SK-N-MC (cell line): ENCODE measurements around the gene HSPA4.

Experiments used
- EZH2 ChIP-seq: fragments of 200-600 bp; sonication (generic); IDR thresholded peaks from one replicate; pipeline ENCODE4 v1.6.1; 2017; ENCODE audit warnings: antibody characterized with exemption
- FOXP2 ChIP-seq: optimal IDR thresholded peaks from 2 replicates; pipeline ENCODE3; 2011; ENCODE audit warnings: mild to moderate bottlenecking, moderate library complexity; ENCODE audit not compliant: insufficient read depth; ENCODE audit errors: extremely low read length, control extremely low read depth
- POLR2AphosphoS5 ChIP-seq: IDR thresholded peaks from 2 replicates; pipeline ENCODE4 v1.6.1; 2012; ENCODE audit warnings: mild to moderate bottlenecking, low read depth, low read length, borderline replicate concordance

DNA sequence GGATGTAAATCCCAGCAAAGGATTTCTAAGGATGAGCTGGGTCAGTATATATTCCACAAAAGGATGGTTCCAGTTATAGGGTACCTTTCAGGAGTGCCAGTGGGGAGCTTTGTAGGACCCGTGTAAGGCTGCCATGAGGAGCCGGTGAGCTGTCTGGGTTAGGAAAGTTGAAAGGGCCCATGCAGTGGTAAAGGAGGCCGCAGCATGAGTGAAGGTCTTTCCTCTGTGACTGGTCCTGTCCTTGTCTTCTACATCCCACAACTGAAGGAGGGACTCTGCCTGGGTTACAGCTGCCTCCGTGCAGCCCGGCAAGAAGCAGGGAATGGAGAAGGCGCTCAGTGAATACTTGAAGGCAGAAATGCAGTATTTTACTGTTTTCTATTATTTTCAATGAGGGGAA is 58.9 kb downstream of the HSPA4 start:
- TF ChIP-seq FOXP2 (no peak), EZH2 (no peak), POLR2AphosphoS5 (no peak)
